Spinal cord (tissue), 10 donors: ENCODE data around the gene CHRNB4. TPM values are rescaled to one million over a fixed set of nuclear protein-coding genes. Genes with fewer than 3 reads are reported as not detected.

Experiments used
- DNase-seq, 6 donors: peaks; one replicate each; pipeline versions ENCODE4 v3.0.0 to v3.0.0-alpha.2; 2013 to 2015; ENCODE audit warnings: low spot score in 6 of 6, low read depth in 4 of 6
- H3K27ac ChIP-seq: one replicate; pipeline ENCODE4 v1.5.1; 2013; ENCODE audit warnings: low read depth, low read length, control low read depth
- H3K27me3 ChIP-seq: one replicate; pipeline ENCODE4 v1.6.1; 2013; ENCODE audit warnings: low read length; ENCODE audit not compliant: control insufficient read depth, insufficient read depth
- H3K36me3 ChIP-seq: one replicate; pipeline ENCODE4 v1.6.1; 2013; ENCODE audit warnings: low read length; ENCODE audit not compliant: control insufficient read depth, insufficient read depth
- H3K4me1 ChIP-seq: one replicate; pipeline ENCODE4 v1.6.1; 2013; ENCODE audit warnings: low read length; ENCODE audit not compliant: control insufficient read depth, insufficient read depth
- H3K4me3 ChIP-seq: one replicate; pipeline ENCODE4 v1.5.1; 2013; ENCODE audit warnings: low read depth, low read length, control low read depth
- H3K9me3 ChIP-seq: one replicate; pipeline ENCODE4 v1.6.1; 2013; ENCODE audit warnings: low read length; ENCODE audit not compliant: control insufficient read depth, insufficient read depth
- WGBS: methylation state at CpG from one replicate; pipeline ENCODE4 v1.1.5; 2013; ENCODE audit warnings: missing lambda C conversion rate; ENCODE audit not compliant: insufficient coverage; 5-methylcytosine and 5-hydroxymethylcytosine counted together
- polyA plus RNA-seq, 2 donors: library from polyadenylated mRNA; unstranded; fragments of 120-200 nt; gene quantifications; one replicate each; pipeline ENCODE4 v1.2.1, GENCODE V29; 2013; ENCODE audit not compliant: insufficient read length in 2 of 2
- small RNA-seq: library from RNA; depleted of rRNA; stranded (forward); fragments of <200 nt; gene quantifications from one replicate; pipeline ENCODE3, GENCODE V24; 2014; ENCODE audit warnings: low replicate concordance
- total RNA-seq, 2 donors: library from RNA; depleted of rRNA in 1 of 2; stranded (reverse); fragments of 120-200 nt in 1 of 2; fragments of >200 nt in 1 of 2; gene quantifications; one replicate each; pipeline versions ENCODE4 v1.2.3 to v1.2.4, GENCODE V29; 2013 to 2014
- donor health status: healthy.

The CHRNB4 gene
- total and polyA plus RNA-seq, 4 donors = 0.33 to 3.3 (median 2.1) TPM

GRCh38 chr15:78605201-78605600, 35.8 kb downstream of the CHRNB4 start:
- WGBS = 97% methylated on average over 5 of the region's 5 CpGs
- no peak for DNase-seq
- Histone ChIP-seq H3K4me3 (no peak overlapping the region), H3K36me3 (no peaks in the 10 kb centered on the region), H3K27ac (no peak overlapping the region), H3K9me3 (no peaks in the 10 kb centered on the region), H3K27me3 (no peaks in the 10 kb centered on the region), H3K4me1 (no peaks in the 10 kb centered on the region)

- Histone ChIP-seq H3K4me3 (no peak overlapping the region), H3K36me3 (no peaks in the 10 kb centered on the region), H3K4me1 (no peaks in the 10 kb centered on the region), H3K9me3 (no peaks in the 10 kb centered on the region), H3K27ac (no peak overlapping the region), H3K27me3 (no peaks in the 10 kb centered on the region)
- no CpG with 5 or more reads among the region's 2 CpGs for WGBS
- no peak for DNase-seq
Observed at GRCh38 chr15:78604420-78604819, 36.6 kb downstream of the CHRNB4 start.

- no peak overlapping the region for H3K4me3 ChIP-seq
- H3K27me3 ChIP-seq = no peaks in the 10 kb centered on the region
- 65% methylated on average over 2 of the region's 3 CpGs for WGBS
- H3K36me3 ChIP-seq = no peaks in the 10 kb centered on the region
- H3K4me1 ChIP-seq = no peaks in the 10 kb centered on the region
- H3K9me3 ChIP-seq = no peaks in the 10 kb centered on the region
- no peak overlapping the region for H3K27ac ChIP-seq
- peak in 1 of 6 donors; percentile 69 for DNase-seq
Observed at GRCh38 chr15:78603467-78603866, 37.5 kb downstream of the CHRNB4 start.

- Histone ChIP-seq H3K27me3 (no peaks in the 10 kb centered on the region), H3K9me3 (no peaks in the 10 kb centered on the region), H3K36me3 (no peaks in the 10 kb centered on the region), H3K27ac (no peak overlapping the region), H3K4me1 (no peaks in the 10 kb centered on the region), H3K4me3 (no peak overlapping the region)
- no peak for DNase-seq
Observed at GRCh38 chr15:78599189-78599588, 41.8 kb downstream of the CHRNB4 start.

GRCh38 chr15:78598348-78598747, 42.7 kb downstream of the CHRNB4 start:
- no peaks in the 10 kb centered on the region for H3K4me1 ChIP-seq
- H3K36me3 ChIP-seq = no peaks in the 10 kb centered on the region
- 40% methylated on average over 1 of the region's 3 CpGs for WGBS
- H3K9me3 ChIP-seq = no peaks in the 10 kb centered on the region
- no peak for DNase-seq
- H3K4me3 ChIP-seq = no peak overlapping the region
- H3K27me3 ChIP-seq = no peaks in the 10 kb centered on the region
- no peak overlapping the region for H3K27ac ChIP-seq

- no peak overlapping the region for H3K4me3 ChIP-seq
- DNase-seq = peak in 1 of 6 donors; percentile 33
- WGBS = no CpG with 5 or more reads among the region's 1 CpG
- no peaks in the 10 kb centered on the region for H3K36me3 ChIP-seq
- H3K9me3 ChIP-seq = no peaks in the 10 kb centered on the region
- no peak overlapping the region for H3K27ac ChIP-seq
- H3K4me1 ChIP-seq = no peaks in the 10 kb centered on the region
- H3K27me3 ChIP-seq = no peaks in the 10 kb centered on the region
Observed at GRCh38 chr15:78597583-78597982, 43.4 kb downstream of the CHRNB4 start.

GRCh38 chr15:78574944-78575343, 66.1 kb downstream of the CHRNB4 start:
- WGBS = 100% methylated on average over 1 of the region's 1 CpG
- H3K9me3 ChIP-seq = no peaks in the 10 kb centered on the region
- H3K4me1 ChIP-seq = no peaks in the 10 kb centered on the region
- no peaks in the 10 kb centered on the region for H3K27me3 ChIP-seq
- H3K4me3 ChIP-seq = no peak overlapping the region
- H3K36me3 ChIP-seq = no peaks in the 10 kb centered on the region
- no peak for DNase-seq
- no peak overlapping the region for H3K27ac ChIP-seq

Small RNAs within 50 kb of the gene (small RNA-seq; reads per million reads assigned to genes)
- gene AC067863.2 = not detected

Other genes starting within 250 kb of the CHRNB4 start
- gene IREB2, start 203.0 kb downstream of the CHRNB4 start, total RNA-seq = 10 to 100 TPM; 36.1 to 62.4 TPM
- gene IREB2, start 203.0 kb downstream of the CHRNB4 start, polyA plus RNA-seq = 10 to 100 TPM; 33.6 to 40.6 TPM
- 1 to 10 TPM; 3.1 to 5.4 TPM for gene HYKK, start 133.6 kb downstream of the CHRNB4 start, total RNA-seq
- 1 to 10 TPM; 2.5 to 2.6 TPM for gene HYKK, start 133.6 kb downstream of the CHRNB4 start, polyA plus RNA-seq
- 100 to 1,000 TPM; 168 to 201 TPM for gene PSMA4, start 100.8 kb downstream of the CHRNB4 start, total RNA-seq
- gene PSMA4, start 100.8 kb downstream of the CHRNB4 start, polyA plus RNA-seq = 100 to 1,000 TPM; 177 to 188 TPM
- 1 to 10 TPM in 1 of 2 donors, under 1 TPM in 1; 0.99 to 1.7 TPM for gene CHRNA5, start 75.7 kb downstream of the CHRNB4 start, total RNA-seq
- 1 to 10 TPM; 2.6 to 2.9 TPM for gene CHRNA5, start 75.7 kb downstream of the CHRNB4 start, polyA plus RNA-seq
- gene CHRNA3, start 20.2 kb downstream of the CHRNB4 start, total RNA-seq = 1 to 10 TPM; 1.1 to 4.5 TPM
- gene CHRNA3, start 20.2 kb downstream of the CHRNB4 start, polyA plus RNA-seq = 1 to 10 TPM; 6.6 to 7.7 TPM
- 1 to 10 TPM; 4.9 to 7.6 TPM for gene ADAMTS7, start 170.3 kb upstream of the CHRNB4 start, total RNA-seq
- gene ADAMTS7, start 170.3 kb upstream of the CHRNB4 start, polyA plus RNA-seq = 10 to 100 TPM; 13.5 to 20.4 TPM
- 100 to 1,000 TPM; 468 to 608 TPM for gene MORF4L1, start 231.7 kb upstream of the CHRNB4 start, total RNA-seq
- gene MORF4L1, start 231.7 kb upstream of the CHRNB4 start, polyA plus RNA-seq = 100 to 1,000 TPM; 688 to 713 TPM